ENCODE results near the gene DPH6. TPM values are rescaled to one million over a fixed set of nuclear protein-coding genes. Genes with fewer than 3 reads are reported as not detected.

Gene DPH6
- total RNA-seq, 1 experiment from 2014 or later: 5.3 TPM

DNA sequence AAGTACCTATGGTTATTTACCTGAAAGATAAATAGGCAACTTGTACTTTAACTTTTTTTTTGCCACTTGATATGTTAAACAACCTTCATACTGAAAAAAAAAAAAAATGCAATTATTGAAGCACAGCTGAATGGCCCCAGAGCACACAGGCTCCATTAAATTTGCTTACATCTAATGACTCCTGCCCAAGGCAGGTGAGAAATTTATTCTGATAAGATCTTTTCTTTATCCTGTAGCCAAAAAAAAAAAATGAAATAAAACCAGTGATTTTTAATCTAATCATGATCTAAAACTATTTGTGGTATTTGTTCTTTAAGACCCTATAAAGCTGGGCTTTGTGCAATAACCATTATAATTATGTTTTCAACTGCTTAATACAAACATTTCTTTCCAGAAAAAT is 115.7 kb downstream of the DPH6 start:
- no TSS peak for BruUV-seq (replicated peaks)

DNA sequence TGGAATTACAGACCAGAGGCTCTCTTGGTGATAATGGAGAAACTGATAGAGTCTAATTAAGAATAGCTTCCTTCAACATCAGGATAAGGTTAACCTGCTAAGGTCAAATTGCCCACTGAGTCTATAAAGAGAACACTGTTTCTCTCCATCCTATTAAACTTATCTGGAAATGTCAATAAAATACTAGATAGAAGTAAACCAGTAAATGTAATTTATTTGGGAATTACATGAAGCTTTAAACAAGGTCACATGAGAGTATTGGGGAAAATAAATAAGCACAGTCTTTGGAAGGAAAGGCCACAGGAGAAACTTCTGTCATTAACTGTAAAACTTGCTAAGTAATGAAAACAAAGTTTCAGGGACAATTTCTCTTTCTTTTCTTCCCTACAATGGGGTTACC is 118.5 kb downstream of the DPH6 start:
- no TSS peak for BruUV-seq (replicated peaks)
- Mint-ChIP-seq H3K4me3 (ENCODE audit: low read depth, unreplicated experiment) (no peak overlapping the region), H3K36me3 (ENCODE audit: insufficient read depth, unreplicated experiment) (no peaks in the 10 kb centered on the region), H3K4me1 (ENCODE audit: low read depth, unreplicated experiment) (peaks cover 22% of the 10 kb centered on the region), H3K9me3 (ENCODE audit: low read depth, unreplicated experiment) (no peaks in the 10 kb centered on the region), H3K27ac (ENCODE audit: unreplicated experiment) (no peak overlapping the region), H3K27me3 (ENCODE audit: unreplicated experiment) (no peaks in the 10 kb centered on the region)
- TF ChIP-seq, protein P1, sequence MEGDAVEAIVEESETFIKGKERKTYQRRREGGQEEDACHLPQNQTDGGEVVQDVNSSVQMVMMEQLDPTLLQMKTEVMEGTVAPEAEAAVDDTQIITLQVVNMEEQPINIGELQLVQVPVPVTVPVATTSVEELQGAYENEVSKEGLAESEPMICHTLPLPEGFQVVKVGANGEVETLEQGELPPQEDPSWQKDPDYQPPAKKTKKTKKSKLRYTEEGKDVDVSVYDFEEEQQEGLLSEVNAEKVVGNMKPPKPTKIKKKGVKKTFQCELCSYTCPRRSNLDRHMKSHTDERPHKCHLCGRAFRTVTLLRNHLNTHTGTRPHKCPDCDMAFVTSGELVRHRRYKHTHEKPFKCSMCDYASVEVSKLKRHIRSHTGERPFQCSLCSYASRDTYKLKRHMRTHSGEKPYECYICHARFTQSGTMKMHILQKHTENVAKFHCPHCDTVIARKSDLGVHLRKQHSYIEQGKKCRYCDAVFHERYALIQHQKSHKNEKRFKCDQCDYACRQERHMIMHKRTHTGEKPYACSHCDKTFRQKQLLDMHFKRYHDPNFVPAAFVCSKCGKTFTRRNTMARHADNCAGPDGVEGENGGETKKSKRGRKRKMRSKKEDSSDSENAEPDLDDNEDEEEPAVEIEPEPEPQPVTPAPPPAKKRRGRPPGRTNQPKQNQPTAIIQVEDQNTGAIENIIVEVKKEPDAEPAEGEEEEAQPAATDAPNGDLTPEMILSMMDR (IDR thresholded peaks at IDR 0.05; ENCODE audit: unreplicated experiment): no peak
- CTCF ChIA-PET: no interaction called here
- DNase-seq: no peak
- intact Hi-C loops (cut with micrococcal nuclease; ENCODE audit: unreplicated experiment): no loop called here

More for the DNA sequence above, 115.7 kb downstream of the DPH6 start:
- intact Hi-C loops (cut with micrococcal nuclease; ENCODE audit: unreplicated experiment): no loop called here
- no peaks in the 10 kb centered on the region for H3K9me3 Mint-ChIP-seq (ENCODE audit: low read depth, unreplicated experiment)
- peaks cover 24% of the 10 kb centered on the region for H3K4me1 Mint-ChIP-seq (ENCODE audit: low read depth, unreplicated experiment)
- no peak for DNase-seq
- H3K27me3 Mint-ChIP-seq (ENCODE audit: unreplicated experiment): no peaks in the 10 kb centered on the region
- no peak overlapping the region for H3K27ac Mint-ChIP-seq (ENCODE audit: unreplicated experiment)
- no peaks in the 10 kb centered on the region for H3K36me3 Mint-ChIP-seq (ENCODE audit: insufficient read depth, unreplicated experiment)
- CTCF ChIA-PET: no interaction called here
- TF ChIP-seq, protein P1 (IDR thresholded peaks at IDR 0.05; ENCODE audit: unreplicated experiment): no peak
- no peak overlapping the region for H3K4me3 Mint-ChIP-seq (ENCODE audit: low read depth, unreplicated experiment)

DNA sequence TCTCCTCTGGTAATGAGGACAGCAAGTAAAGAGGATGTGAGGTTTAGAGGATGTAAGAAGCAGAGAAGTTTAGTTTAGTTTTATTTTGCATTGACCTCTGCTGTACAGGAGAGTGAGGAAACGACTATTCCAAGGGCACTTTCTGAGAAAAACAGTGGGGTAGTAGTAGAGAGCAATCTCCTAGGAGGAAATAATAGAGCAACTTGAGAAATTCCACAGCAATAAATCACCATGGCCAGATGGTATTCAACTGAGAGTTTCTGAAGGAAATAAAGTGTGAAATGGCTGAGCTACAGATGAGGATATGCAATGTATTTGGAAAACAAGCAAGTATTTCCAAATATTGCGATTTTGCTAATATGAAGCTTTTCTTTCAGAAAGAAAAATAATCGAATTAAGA is 118.9 kb downstream of the DPH6 start:
- intact Hi-C loops (cut with micrococcal nuclease; ENCODE audit: unreplicated experiment): no loop called here
- H3K36me3 Mint-ChIP-seq (ENCODE audit: insufficient read depth, unreplicated experiment): no peaks in the 10 kb centered on the region
- DNase-seq: no peak
- H3K27me3 Mint-ChIP-seq (ENCODE audit: unreplicated experiment): no peaks in the 10 kb centered on the region
- H3K27ac Mint-ChIP-seq (ENCODE audit: unreplicated experiment): peak overlapping the region; percentile 82
- H3K4me3 Mint-ChIP-seq (ENCODE audit: low read depth, unreplicated experiment): peak overlapping the region; percentile 20
- CTCF ChIA-PET: no interaction called here
- no TSS peak for BruUV-seq (replicated peaks)
- peaks cover 18% of the 10 kb centered on the region for H3K4me1 Mint-ChIP-seq (ENCODE audit: low read depth, unreplicated experiment)
- TF ChIP-seq, protein P1 (IDR thresholded peaks at IDR 0.05; ENCODE audit: unreplicated experiment): no peak
- H3K9me3 Mint-ChIP-seq (ENCODE audit: low read depth, unreplicated experiment): no peaks in the 10 kb centered on the region

DNA sequence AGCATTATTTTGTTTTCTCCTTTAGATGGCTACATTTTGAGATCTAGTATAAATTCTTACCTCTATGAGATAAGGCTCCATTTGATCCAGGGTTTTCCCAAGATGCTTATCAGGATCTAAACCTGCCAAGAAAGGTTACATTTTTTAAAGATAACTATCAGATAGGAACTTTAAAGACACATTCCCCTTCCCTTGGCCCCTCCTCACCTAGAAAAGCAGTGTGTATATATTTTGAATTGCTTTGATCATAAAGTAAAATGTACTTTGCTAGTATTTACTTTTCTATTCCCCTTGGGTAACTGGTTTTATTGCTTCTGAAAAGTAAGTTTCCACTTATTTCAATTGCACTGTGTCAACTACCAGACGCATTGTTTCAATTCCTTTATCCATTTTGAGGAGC is 135.2 kb downstream of the DPH6 start:
- DNase-seq: no peak
- H3K4me3 Mint-ChIP-seq (ENCODE audit: low read depth, unreplicated experiment): no peak overlapping the region
- no TSS peak for BruUV-seq (replicated peaks)
- intact Hi-C loops (cut with micrococcal nuclease; ENCODE audit: unreplicated experiment): no loop called here
- CTCF ChIA-PET: no interaction called here
- TF ChIP-seq, protein P1 (IDR thresholded peaks at IDR 0.05; ENCODE audit: unreplicated experiment): no peak
- H3K9me3 Mint-ChIP-seq (ENCODE audit: low read depth, unreplicated experiment): no peaks in the 10 kb centered on the region
- no peaks in the 10 kb centered on the region for H3K27me3 Mint-ChIP-seq (ENCODE audit: unreplicated experiment)
- no peaks in the 10 kb centered on the region for H3K4me1 Mint-ChIP-seq (ENCODE audit: low read depth, unreplicated experiment)
- no peaks in the 10 kb centered on the region for H3K36me3 Mint-ChIP-seq (ENCODE audit: insufficient read depth, unreplicated experiment)
- no peak overlapping the region for H3K27ac Mint-ChIP-seq (ENCODE audit: unreplicated experiment)
